ENCODE results near the gene ERO1B.

GRCh38 chr1:236303675-236304074, 21.9 kb upstream of the ERO1B start:
- TF ChIP-seq POLR2A (IDR thresholded peaks at IDR 0.05) (no peak), CTCF (IDR thresholded peaks at IDR 0.05) (no peak)

Data from lower leg skin (tissue), 3 donors.